ENCODE measurements around the gene CNIH2.
"Not testable (repeated sequence)": the region's sequence is repeated elsewhere in the genome, so short reads cannot be mapped to it uniquely, and the experiment has no call there.

DNA sequence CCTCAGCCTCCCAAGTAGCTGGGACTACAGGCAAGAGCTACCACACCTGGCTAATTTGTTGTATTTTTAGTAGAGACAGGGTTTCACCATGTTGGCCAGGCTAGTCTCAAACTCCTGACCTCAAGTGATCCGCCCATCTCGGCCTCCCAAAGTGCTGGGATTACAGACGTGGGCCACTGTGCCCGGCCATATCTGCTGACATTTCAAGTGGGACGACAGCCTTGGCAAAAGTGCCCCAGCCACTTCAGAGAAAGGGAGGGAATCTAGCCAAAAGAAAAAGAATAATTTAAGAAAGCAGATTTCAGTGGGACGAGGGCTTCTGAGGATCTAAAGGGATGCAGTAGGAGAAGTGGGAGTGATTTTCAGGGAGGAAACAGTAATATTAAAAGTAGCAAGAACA is 24.9 kb upstream of the CNIH2 start:
- TF ChIP-seq, protein P1, sequence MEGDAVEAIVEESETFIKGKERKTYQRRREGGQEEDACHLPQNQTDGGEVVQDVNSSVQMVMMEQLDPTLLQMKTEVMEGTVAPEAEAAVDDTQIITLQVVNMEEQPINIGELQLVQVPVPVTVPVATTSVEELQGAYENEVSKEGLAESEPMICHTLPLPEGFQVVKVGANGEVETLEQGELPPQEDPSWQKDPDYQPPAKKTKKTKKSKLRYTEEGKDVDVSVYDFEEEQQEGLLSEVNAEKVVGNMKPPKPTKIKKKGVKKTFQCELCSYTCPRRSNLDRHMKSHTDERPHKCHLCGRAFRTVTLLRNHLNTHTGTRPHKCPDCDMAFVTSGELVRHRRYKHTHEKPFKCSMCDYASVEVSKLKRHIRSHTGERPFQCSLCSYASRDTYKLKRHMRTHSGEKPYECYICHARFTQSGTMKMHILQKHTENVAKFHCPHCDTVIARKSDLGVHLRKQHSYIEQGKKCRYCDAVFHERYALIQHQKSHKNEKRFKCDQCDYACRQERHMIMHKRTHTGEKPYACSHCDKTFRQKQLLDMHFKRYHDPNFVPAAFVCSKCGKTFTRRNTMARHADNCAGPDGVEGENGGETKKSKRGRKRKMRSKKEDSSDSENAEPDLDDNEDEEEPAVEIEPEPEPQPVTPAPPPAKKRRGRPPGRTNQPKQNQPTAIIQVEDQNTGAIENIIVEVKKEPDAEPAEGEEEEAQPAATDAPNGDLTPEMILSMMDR (IDR thresholded peaks at IDR 0.05), result not testable (repeated sequence)
- TF ChIP-seq EZH2 (IDR thresholded peaks at IDR 0.05; ENCODE audit: borderline replicate concordance, insufficient read depth, low read depth, low read length, poor library complexity, severe bottlenecking), result not testable (repeated sequence)
